ENCODE measurements around the gene TDRD7. TPM values are rescaled to one million over a fixed set of nuclear protein-coding genes. Genes with fewer than 3 reads are reported as not detected.

Gene TDRD7
- polyA plus RNA-seq, 2 of the 4 experiments (the other 2 are of a cell fraction), result 11.5 to 15.7 TPM

- Histone ChIP-seq H3K4me3 (no peak overlapping the region), H3K4me2 (no peak overlapping the region), H3K4me1 (no peaks in the 10 kb centered on the region), H3K27ac (no peak overlapping the region), H3K9me3 (no peaks in the 10 kb centered on the region)
- WGBS (ENCODE audit: missing lambda C conversion rate), result 76% methylated on average over 2 of the region's 2 CpGs
- DNase-seq (ENCODE audit: low read depth in 1 of 2, low spot score in 1 of 2) (peak in 1 of 2 experiments; percentile 14), FAIRE-seq (no peak), ATAC-seq (peak in 1 of 2 experiments; percentile 76; a peak in 3 of 6 replicates)
- no peak for TF ChIP-seq RCOR1 (IDR thresholded peaks at IDR 0.05; ENCODE audit: low read depth, low read length)
- 0 out of 5 replicates have a peak, but pooled peaks of 1 of the 2 experiments have one; percentile 10 for TF ChIP-seq RAD21 (conservative IDR thresholded peaks at IDR 0.05 in 1 of 2, IDR thresholded peaks at IDR 0.05 in 1 of 2)
- no peak for TF ChIP-seq CTCF (IDR thresholded peaks at IDR 0.05)
- no peak for TF ChIP-seq REST (IDR thresholded peaks at IDR 0.05)
- TF ChIP-seq FOSB (CRISPR knock-in tag; IDR thresholded peaks at IDR 0.05), result no peak
- no peak for TF ChIP-seq PBX3 (IDR thresholded peaks at IDR 0.05)
- TF ChIP-seq E2F6 (IDR thresholded peaks at IDR 0.05; ENCODE audit: borderline replicate concordance, low read depth), result no peak
- CTCF ChIA-PET, result interaction anchor here (0.7 to 11.7 kb wide), 24 partner anchors 8 to 613 kb away, joined by 3 to 340 read pairs (median 12); partner anchors contain the start of gene TMOD1
- POLR2A ChIA-PET, result interaction anchor here (2.2 kb wide), 1 partner anchor 129 kb away, joined by 9 read pairs; no protein-coding TSS in a partner anchor
Observed at GRCh38 chr9:97470076-97470475, 58.2 kb downstream of the TDRD7 start.

GRCh38 chr9:97473717-97474116, 61.8 kb downstream of the TDRD7 start:
- DNase-seq (ENCODE audit: low read depth in 1 of 2, low spot score in 1 of 2) (no peak), FAIRE-seq (no peak), ATAC-seq (no peak)
- Histone ChIP-seq H3K4me3 (no peak overlapping the region), H3K9me3 (no peaks in the 10 kb centered on the region), H3K4me1 (no peaks in the 10 kb centered on the region), H3K4me2 (no peak overlapping the region), H3K27ac (no peak overlapping the region)
- TF ChIP-seq MAFK (IDR thresholded peaks at IDR 0.05; ENCODE audit: partially characterized antibody) (no peak), ZFP36 (IDR thresholded peaks at IDR 0.05; ENCODE audit: borderline replicate concordance, partially characterized antibody) (no peak), POLR2A (IDR thresholded peaks at IDR 0.05; ENCODE audit: low read length) (no peak), ATOH8 (CRISPR knock-in tag; IDR thresholded peaks at IDR 0.05; ENCODE audit: low read depth) (no peak), ELK1 (IDR thresholded peaks at IDR 0.05; ENCODE audit: low read depth, low read length) (no peak), MAZ (IDR thresholded peaks at IDR 0.05; ENCODE audit: borderline replicate concordance, low read depth, low read length) (no peak), E2F6 (IDR thresholded peaks at IDR 0.05; ENCODE audit: borderline replicate concordance, low read depth) (no peak), HMGXB4 (CRISPR knock-in tag; IDR thresholded peaks at IDR 0.05; ENCODE audit: borderline replicate concordance) (no peak), CBX2 (IDR thresholded peaks at IDR 0.05; ENCODE audit: borderline replicate concordance, low read depth) (no peak), JUNB (IDR thresholded peaks at IDR 0.05) (no peak), RNF2 (IDR thresholded peaks at IDR 0.05; ENCODE audit: borderline replicate concordance, low read depth) (no peak), CTCF (IDR thresholded peaks at IDR 0.05) (no peak), RCOR1 (IDR thresholded peaks at IDR 0.05; ENCODE audit: low read depth, low read length) (no peak)
- CTCF ChIA-PET, result interaction anchor here (0.6 to 11.7 kb wide), 8 partner anchors 11 to 142 kb away, joined by 3 to 340 read pairs (median 5); no protein-coding TSS in a partner anchor
- POLR2A ChIA-PET, result interaction anchor here (0.7 kb wide), 1 partner anchor 160 kb away, joined by 3 read pairs; the partner anchor contains the start of genes NCBP1 and TSTD2
- WGBS (ENCODE audit: missing lambda C conversion rate), result 56% methylated on average over 3 of the region's 3 CpGs

Measured in A549 (cell line).